ENCODE results near the gene OTUB2. TPM values are rescaled to one million over a fixed set of nuclear protein-coding genes. Genes with fewer than 3 reads are reported as not detected.

The OTUB2 gene
- total RNA-seq, 1 donor = 2.8 TPM

- H3K4me3 ChIP-seq (ENCODE audit: low read depth, low read length) = no peak overlapping the region
- no peak for DNase-seq (ENCODE audit: low read depth)
- no peak for TF ChIP-seq CTCF (IDR thresholded peaks at IDR 0.05; ENCODE audit: insufficient read depth, low read length)
These were observed 12.4 kb downstream of the OTUB2 start for GRCh38 chr14:94038510-94038909.

- no peak for DNase-seq (ENCODE audit: low read depth)
- no peak for TF ChIP-seq CTCF (IDR thresholded peaks at IDR 0.05; ENCODE audit: insufficient read depth, low read length)
- H3K4me3 ChIP-seq (ENCODE audit: low read depth, low read length) = no peak overlapping the region
These were observed 12.9 kb downstream of the OTUB2 start for GRCh38 chr14:94038921-94039629.

GRCh38 chr14:94040247-94040646 lies 14.1 kb downstream of the OTUB2 start:
- TF ChIP-seq CTCF (IDR thresholded peaks at IDR 0.05; ENCODE audit: insufficient read depth, low read length) = no peak
- no peak for DNase-seq (ENCODE audit: low read depth)
- H3K4me3 ChIP-seq (ENCODE audit: low read depth, low read length) = no peak overlapping the region

GRCh38 chr14:94040796-94041195 lies 14.7 kb downstream of the OTUB2 start:
- H3K4me3 ChIP-seq (ENCODE audit: low read depth, low read length) = no peak overlapping the region
- DNase-seq (ENCODE audit: low read depth) = no peak
- TF ChIP-seq CTCF (IDR thresholded peaks at IDR 0.05; ENCODE audit: insufficient read depth, low read length) = no peak

- H3K4me3 ChIP-seq (ENCODE audit: low read depth, low read length) = no peak overlapping the region
- DNase-seq (ENCODE audit: low read depth) = peak; percentile 92
- TF ChIP-seq CTCF (IDR thresholded peaks at IDR 0.05; ENCODE audit: insufficient read depth, low read length) = no peak
These were observed 15.6 kb downstream of the OTUB2 start for GRCh38 chr14:94041551-94042346.

- no peak for TF ChIP-seq CTCF (IDR thresholded peaks at IDR 0.05; ENCODE audit: insufficient read depth, low read length)
- DNase-seq (ENCODE audit: low read depth) = peak; percentile 16
These were observed 16.4 kb downstream of the OTUB2 start for GRCh38 chr14:94042433-94043091.

More at GRCh38 chr14:94042433-94043091, 16.4 kb downstream of the OTUB2 start:
- no peak overlapping the region for H3K4me3 ChIP-seq (ENCODE audit: low read depth, low read length)

Measured in fibroblast of the aortic adventitia (primary cell).